Right lobe of liver (tissue), 4 donors: ENCODE data around the gene CA9.

Source experiments
- POLR2A ChIP-seq: fragments of 450-650 bp; IDR thresholded peaks from one replicate; pipeline ENCODE4 v1.6.1; 2017; ENCODE audit warnings: antibody characterized with exemption, mild to moderate bottlenecking
- TF ChIP-seq, protein P1 (sequence below), 4 donors: fragments of 200-600 bp in 3 of 4; fragments of 450-650 bp in 1 of 4; IDR thresholded peaks; one replicate each; pipeline versions ENCODE4 v1.5.1 to v1.8.0; 2016 to 2022; ENCODE audit warnings: antibody characterized with exemption in 4 of 4, mild to moderate bottlenecking in 2 of 4
- donor health status: DM: no; HTN: no; CAD: no.
- donor health status: DM: no; HTN: no; CAD: no.
- donor health status: DM: no; HTN: yes; CAD: no.

DNA sequence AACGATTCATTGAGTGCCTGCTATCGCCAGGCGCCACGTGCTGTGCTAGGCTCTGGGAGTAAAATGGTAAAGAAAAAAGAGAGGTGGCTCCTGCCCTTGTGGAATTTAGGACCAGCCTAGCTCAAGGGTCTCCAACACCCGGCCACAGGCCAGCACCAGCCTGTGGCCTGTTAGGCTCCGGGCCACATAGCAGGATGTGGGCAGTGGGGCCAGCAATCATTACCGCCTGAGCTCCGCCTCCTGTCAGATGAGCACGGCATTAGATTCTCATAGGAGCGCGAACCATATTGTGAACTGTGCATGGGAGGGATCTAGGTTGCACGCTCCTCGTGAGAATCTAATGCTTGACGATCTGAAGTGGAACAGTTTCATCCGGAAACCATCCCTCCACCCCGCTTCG, 17.4 kb upstream of the CA9 start:
- no peak for TF ChIP-seq POLR2A
- TF ChIP-seq, protein P1, sequence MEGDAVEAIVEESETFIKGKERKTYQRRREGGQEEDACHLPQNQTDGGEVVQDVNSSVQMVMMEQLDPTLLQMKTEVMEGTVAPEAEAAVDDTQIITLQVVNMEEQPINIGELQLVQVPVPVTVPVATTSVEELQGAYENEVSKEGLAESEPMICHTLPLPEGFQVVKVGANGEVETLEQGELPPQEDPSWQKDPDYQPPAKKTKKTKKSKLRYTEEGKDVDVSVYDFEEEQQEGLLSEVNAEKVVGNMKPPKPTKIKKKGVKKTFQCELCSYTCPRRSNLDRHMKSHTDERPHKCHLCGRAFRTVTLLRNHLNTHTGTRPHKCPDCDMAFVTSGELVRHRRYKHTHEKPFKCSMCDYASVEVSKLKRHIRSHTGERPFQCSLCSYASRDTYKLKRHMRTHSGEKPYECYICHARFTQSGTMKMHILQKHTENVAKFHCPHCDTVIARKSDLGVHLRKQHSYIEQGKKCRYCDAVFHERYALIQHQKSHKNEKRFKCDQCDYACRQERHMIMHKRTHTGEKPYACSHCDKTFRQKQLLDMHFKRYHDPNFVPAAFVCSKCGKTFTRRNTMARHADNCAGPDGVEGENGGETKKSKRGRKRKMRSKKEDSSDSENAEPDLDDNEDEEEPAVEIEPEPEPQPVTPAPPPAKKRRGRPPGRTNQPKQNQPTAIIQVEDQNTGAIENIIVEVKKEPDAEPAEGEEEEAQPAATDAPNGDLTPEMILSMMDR (IDR thresholded peaks at IDR 0.05) = no peak
